ENCODE results near the gene FBXW8. TPM values are rescaled to one million over a fixed set of nuclear protein-coding genes. Genes with fewer than 3 reads are reported as not detected.

Gene FBXW8
- total RNA-seq, 1 donor from 2014 or later = 28.2 TPM

GRCh38 chr12:117038919-117039318 is 128.2 kb downstream of the FBXW8 start:
- no peak for DNase-seq (ENCODE audit: extremely low spot score, unreplicated experiment)
- no peaks in the 10 kb centered on the region for H3K36me3 Mint-ChIP-seq
- H3K27ac Mint-ChIP-seq = no peak overlapping the region
- no peak overlapping the region for H3K4me3 Mint-ChIP-seq
- no peaks in the 10 kb centered on the region for H3K9me3 Mint-ChIP-seq
- H3K27me3 Mint-ChIP-seq = peaks cover 3% of the 10 kb centered on the region
- TF ChIP-seq CTCF (conservative IDR thresholded peaks at IDR 0.05) = no peak
- H3K4me1 Mint-ChIP-seq (ENCODE audit: unreplicated experiment) = peaks cover 27% of the 10 kb centered on the region

GRCh38 chr12:117039891-117040309 is 129.2 kb downstream of the FBXW8 start:
- Mint-ChIP-seq H3K27ac (no peak overlapping the region), H3K9me3 (no peaks in the 10 kb centered on the region), H3K27me3 (no peaks in the 10 kb centered on the region), H3K4me1 (ENCODE audit: unreplicated experiment) (peaks cover 23% of the 10 kb centered on the region), H3K4me3 (no peak overlapping the region), H3K36me3 (no peaks in the 10 kb centered on the region)
- no peak for TF ChIP-seq CTCF (conservative IDR thresholded peaks at IDR 0.05)
- no peak for DNase-seq (ENCODE audit: extremely low spot score, unreplicated experiment)

- Mint-ChIP-seq H3K9me3 (no peaks in the 10 kb centered on the region), H3K4me1 (ENCODE audit: unreplicated experiment) (peaks cover 25% of the 10 kb centered on the region), H3K27me3 (no peaks in the 10 kb centered on the region), H3K4me3 (no peak overlapping the region), H3K27ac (no peak overlapping the region), H3K36me3 (no peaks in the 10 kb centered on the region)
- DNase-seq (ENCODE audit: extremely low spot score, unreplicated experiment) = no peak
- no peak for TF ChIP-seq CTCF (conservative IDR thresholded peaks at IDR 0.05)
These were observed 129.7 kb downstream of the FBXW8 start for GRCh38 chr12:117040496-117040895.

- Mint-ChIP-seq H3K9me3 (no peaks in the 10 kb centered on the region), H3K27me3 (no peaks in the 10 kb centered on the region), H3K4me1 (ENCODE audit: unreplicated experiment) (peaks cover 30% of the 10 kb centered on the region), H3K4me3 (no peak overlapping the region), H3K27ac (no peak overlapping the region), H3K36me3 (no peaks in the 10 kb centered on the region)
- DNase-seq (ENCODE audit: extremely low spot score, unreplicated experiment) = no peak
- no peak for TF ChIP-seq CTCF (conservative IDR thresholded peaks at IDR 0.05)
These were observed 131.0 kb downstream of the FBXW8 start for GRCh38 chr12:117041798-117042170.

- no peaks in the 10 kb centered on the region for H3K36me3 Mint-ChIP-seq
- peak overlapping the region; percentile 14 for H3K27ac Mint-ChIP-seq
- no peak for TF ChIP-seq CTCF (conservative IDR thresholded peaks at IDR 0.05)
- no peak overlapping the region for H3K4me3 Mint-ChIP-seq
- peaks cover 29% of the 10 kb centered on the region for H3K4me1 Mint-ChIP-seq (ENCODE audit: unreplicated experiment)
- H3K9me3 Mint-ChIP-seq = no peaks in the 10 kb centered on the region
- no peaks in the 10 kb centered on the region for H3K27me3 Mint-ChIP-seq
- DNase-seq (ENCODE audit: extremely low spot score, unreplicated experiment) = no peak
These were observed 131.6 kb downstream of the FBXW8 start for GRCh38 chr12:117042171-117042842.
